ENCODE measurements around the gene NFYA. TPM values are rescaled to one million over a fixed set of nuclear protein-coding genes. Genes with fewer than 3 reads are reported as not detected.

NFYA gene
- total and polyA plus RNA-seq, 2 of the 13 experiments (the other 11 are each of a cell fraction or from before 2014, with no cell fraction given), result 16.0 to 22.9 TPM

DNA sequence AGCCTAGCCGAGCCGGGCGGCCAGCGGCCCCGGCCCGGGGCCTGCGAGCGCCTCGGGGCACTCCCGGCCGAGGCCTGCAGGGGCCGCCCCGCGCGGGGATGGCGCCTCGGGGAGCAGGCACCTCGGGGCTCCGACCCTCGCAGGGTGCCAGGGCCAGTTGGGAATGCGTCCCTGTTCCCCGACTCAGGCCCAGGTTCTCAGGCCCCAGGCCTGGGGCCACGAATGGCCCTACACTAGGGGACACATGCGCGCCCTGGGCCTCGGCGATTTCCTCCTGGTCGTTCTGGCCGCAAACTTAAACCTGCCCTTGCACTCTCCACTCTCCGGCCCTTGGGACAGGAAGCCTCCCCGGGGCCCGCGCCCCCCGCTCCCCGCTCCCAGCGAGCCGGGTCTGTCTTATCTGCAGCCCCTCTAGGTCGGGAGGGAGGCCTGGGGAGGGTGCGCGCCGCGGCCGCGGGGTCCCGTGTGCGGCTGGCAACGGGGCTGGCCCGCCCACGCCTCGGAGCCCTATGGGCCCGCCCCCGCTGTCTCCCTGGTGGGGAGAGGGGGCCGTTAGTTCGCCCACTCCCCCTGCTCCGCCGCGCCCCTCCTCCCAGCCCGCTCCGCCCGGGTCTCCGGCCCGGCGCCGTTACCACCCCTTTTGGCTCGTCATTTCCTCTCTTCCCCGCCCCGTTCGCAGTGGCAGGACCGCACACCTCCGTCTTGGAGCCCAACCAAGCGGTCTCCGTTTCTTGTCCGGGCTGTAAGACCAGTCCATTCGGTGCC is 611 bp downstream of the NFYA start (continued):
- TF ChIP-seq TBX2 (CRISPR knock-in tag; IDR thresholded peaks at IDR 0.05; ENCODE audit: borderline replicate concordance) (peak; percentile 31; the same call in 1 of the 2 replicates), KLF9 (CRISPR knock-in tag; IDR thresholded peaks at IDR 0.05; ENCODE audit: low read depth) (no peak; the same call in 1 of the 2 replicates), KDM5B (CRISPR knock-in tag; IDR thresholded peaks at IDR 0.05; ENCODE audit: borderline replicate concordance) (no peak; the same call in 1 of the 2 replicates), ATF5 (CRISPR knock-in tag; IDR thresholded peaks at IDR 0.05; ENCODE audit: low read depth) (no peak), ZBTB3 (CRISPR knock-in tag; IDR thresholded peaks at IDR 0.05; ENCODE audit: borderline replicate concordance, low read depth) (no peak; the same call in 1 of the 2 replicates), GPN1 (CRISPR knock-in tag; IDR thresholded peaks at IDR 0.05; ENCODE audit: borderline replicate concordance) (0 out of 2 replicates have a peak, but pooled peaks have one; percentile 81), ZNF331 (CRISPR knock-in tag; IDR thresholded peaks at IDR 0.05) (peak; percentile 75; the same call in 1 of the 2 replicates), NONO (IDR thresholded peaks at IDR 0.05) (no peak), NONO (CRISPR knock-in tag; conservative IDR thresholded peaks at IDR 0.05) (no peak), KMT2B (CRISPR knock-in tag; IDR thresholded peaks at IDR 0.05) (peak; percentile 46; the same call in 1 of the 2 replicates), CERS6 (CRISPR knock-in tag; IDR thresholded peaks at IDR 0.05) (peak; percentile 49; the same call in 1 of the 2 replicates), ZNF33B (CRISPR knock-in tag; IDR thresholded peaks at IDR 0.05) (no peak), JUN (CRISPR knock-in tag; IDR thresholded peaks at IDR 0.05) (no peak), DPF2 (CRISPR knock-in tag; IDR thresholded peaks at IDR 0.05; ENCODE audit: borderline replicate concordance, low read depth) (no peak; the same call in 1 of the 2 replicates), KDM5A (IDR thresholded peaks at IDR 0.05; ENCODE audit: borderline replicate concordance, low read length) (peak; percentile 61; the same call in 1 of the 2 replicates), ZNF839 (CRISPR knock-in tag; IDR thresholded peaks at IDR 0.05; ENCODE audit: borderline replicate concordance) (no peak), RFX3 (CRISPR knock-in tag; IDR thresholded peaks at IDR 0.05) (no peak), PCBP1 (IDR thresholded peaks at IDR 0.05; ENCODE audit: borderline replicate concordance, low read depth, low read length) (no peak), CCAR2 (optimal IDR thresholded peaks at IDR 0.05; ENCODE audit: low read depth, low read length) (no peak)
- TF ChIP-seq, protein P1, sequence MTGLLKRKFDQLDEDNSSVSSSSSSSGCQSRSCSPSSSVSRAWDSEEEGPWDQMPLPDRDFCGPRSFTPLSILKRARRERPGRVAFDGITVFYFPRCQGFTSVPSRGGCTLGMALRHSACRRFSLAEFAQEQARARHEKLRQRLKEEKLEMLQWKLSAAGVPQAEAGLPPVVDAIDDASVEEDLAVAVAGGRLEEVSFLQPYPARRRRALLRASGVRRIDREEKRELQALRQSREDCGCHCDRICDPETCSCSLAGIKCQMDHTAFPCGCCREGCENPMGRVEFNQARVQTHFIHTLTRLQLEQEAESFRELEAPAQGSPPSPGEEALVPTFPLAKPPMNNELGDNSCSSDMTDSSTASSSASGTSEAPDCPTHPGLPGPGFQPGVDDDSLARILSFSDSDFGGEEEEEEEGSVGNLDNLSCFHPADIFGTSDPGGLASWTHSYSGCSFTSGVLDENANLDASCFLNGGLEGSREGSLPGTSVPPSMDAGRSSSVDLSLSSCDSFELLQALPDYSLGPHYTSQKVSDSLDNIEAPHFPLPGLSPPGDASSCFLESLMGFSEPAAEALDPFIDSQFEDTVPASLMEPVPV (CRISPR knock-in tag; IDR thresholded peaks at IDR 0.05), result 0 out of 2 replicates have a peak, but pooled peaks have one; percentile 62
- TF ChIP-seq, protein P2, sequence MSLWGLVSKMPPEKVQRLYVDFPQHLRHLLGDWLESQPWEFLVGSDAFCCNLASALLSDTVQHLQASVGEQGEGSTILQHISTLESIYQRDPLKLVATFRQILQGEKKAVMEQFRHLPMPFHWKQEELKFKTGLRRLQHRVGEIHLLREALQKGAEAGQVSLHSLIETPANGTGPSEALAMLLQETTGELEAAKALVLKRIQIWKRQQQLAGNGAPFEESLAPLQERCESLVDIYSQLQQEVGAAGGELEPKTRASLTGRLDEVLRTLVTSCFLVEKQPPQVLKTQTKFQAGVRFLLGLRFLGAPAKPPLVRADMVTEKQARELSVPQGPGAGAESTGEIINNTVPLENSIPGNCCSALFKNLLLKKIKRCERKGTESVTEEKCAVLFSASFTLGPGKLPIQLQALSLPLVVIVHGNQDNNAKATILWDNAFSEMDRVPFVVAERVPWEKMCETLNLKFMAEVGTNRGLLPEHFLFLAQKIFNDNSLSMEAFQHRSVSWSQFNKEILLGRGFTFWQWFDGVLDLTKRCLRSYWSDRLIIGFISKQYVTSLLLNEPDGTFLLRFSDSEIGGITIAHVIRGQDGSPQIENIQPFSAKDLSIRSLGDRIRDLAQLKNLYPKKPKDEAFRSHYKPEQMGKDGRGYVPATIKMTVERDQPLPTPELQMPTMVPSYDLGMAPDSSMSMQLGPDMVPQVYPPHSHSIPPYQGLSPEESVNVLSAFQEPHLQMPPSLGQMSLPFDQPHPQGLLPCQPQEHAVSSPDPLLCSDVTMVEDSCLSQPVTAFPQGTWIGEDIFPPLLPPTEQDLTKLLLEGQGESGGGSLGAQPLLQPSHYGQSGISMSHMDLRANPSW (CRISPR knock-in tag; IDR thresholded peaks at IDR 0.05; ENCODE audit: borderline replicate concordance), result no peak
- TF ChIP-seq, protein P3, sequence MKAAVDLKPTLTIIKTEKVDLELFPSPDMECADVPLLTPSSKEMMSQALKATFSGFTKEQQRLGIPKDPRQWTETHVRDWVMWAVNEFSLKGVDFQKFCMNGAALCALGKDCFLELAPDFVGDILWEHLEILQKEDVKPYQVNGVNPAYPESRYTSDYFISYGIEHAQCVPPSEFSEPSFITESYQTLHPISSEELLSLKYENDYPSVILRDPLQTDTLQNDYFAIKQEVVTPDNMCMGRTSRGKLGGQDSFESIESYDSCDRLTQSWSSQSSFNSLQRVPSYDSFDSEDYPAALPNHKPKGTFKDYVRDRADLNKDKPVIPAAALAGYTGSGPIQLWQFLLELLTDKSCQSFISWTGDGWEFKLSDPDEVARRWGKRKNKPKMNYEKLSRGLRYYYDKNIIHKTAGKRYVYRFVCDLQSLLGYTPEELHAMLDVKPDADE (CRISPR knock-in tag; IDR thresholded peaks at IDR 0.05), result no peak
